H9 (cell line): ENCODE measurements around the gene CBX5. TPM values are rescaled to one million over a fixed set of nuclear protein-coding genes. Genes with fewer than 3 reads are reported as not detected.
A peak's percentile ranks its signal among the peaks of the same experiment; 100 is the strongest.

Experiments used
- DNase-seq: peaks from one replicate; pipeline ENCODE4 v3.0.0-alpha.2; 2017
- H2AFZ ChIP-seq: one replicate; pipeline ENCODE4 v1.6.1; 2013; ENCODE audit warnings: mild to moderate bottlenecking, low read length, control low read depth, moderate library complexity
- H2AK5ac ChIP-seq: 2 replicates; pipeline ENCODE4 v1.6.1; 2013; ENCODE audit warnings: low read length, control low read depth, mixed read lengths; ENCODE audit not compliant: insufficient read length
- H2BK120ac ChIP-seq: one replicate; pipeline ENCODE4 v1.6.1; 2013; ENCODE audit warnings: low read depth, mild to moderate bottlenecking, low read length, control low read depth, inconsistent platforms; ENCODE audit not compliant: poor library complexity, severe bottlenecking
- H2BK12ac ChIP-seq: 2 replicates; pipeline ENCODE4 v1.6.1; 2013; ENCODE audit warnings: low read length, control low read depth, mixed read lengths, low read depth; ENCODE audit not compliant: insufficient read length
- H2BK15ac ChIP-seq: 2 replicates; pipeline ENCODE4 v1.6.1; 2013; ENCODE audit warnings: low read depth, low read length, control low read depth
- H2BK20ac ChIP-seq: one replicate; pipeline ENCODE4 v1.6.1; 2013; ENCODE audit warnings: low read depth, mild to moderate bottlenecking, low read length, control low read depth, inconsistent platforms; ENCODE audit not compliant: poor library complexity, severe bottlenecking
- H2BK5ac ChIP-seq: 2 replicates; pipeline ENCODE4 v1.6.1; 2013; ENCODE audit warnings: low read length, control low read depth, mixed read lengths; ENCODE audit not compliant: insufficient read length
- H3K14ac ChIP-seq: 2 replicates; pipeline ENCODE4 v1.6.1; 2013; ENCODE audit warnings: low read length, control low read depth; ENCODE audit not compliant: insufficient read depth
- H3K18ac ChIP-seq: 2 replicates; pipeline ENCODE4 v1.6.1; 2013; ENCODE audit warnings: low read depth, mild to moderate bottlenecking, mixed read lengths, low read length, control low read depth; ENCODE audit not compliant: insufficient read length
- H3K23ac ChIP-seq: 2 replicates; pipeline ENCODE4 v1.6.1; 2013; ENCODE audit warnings: low read length, control low read depth, mixed read lengths, low read depth; ENCODE audit not compliant: insufficient read length
- H3K23me2 ChIP-seq: 2 replicates; pipeline ENCODE4 v1.6.1; 2013; ENCODE audit warnings: low read depth, mild to moderate bottlenecking, mixed read lengths, low read length, control low read depth; ENCODE audit not compliant: insufficient read length, poor library complexity, severe bottlenecking
- H3K27ac ChIP-seq: 2 replicates; pipeline ENCODE4 v1.5.1; 2013; ENCODE audit warnings: low read length, control low read depth, mixed read lengths, low read depth; ENCODE audit not compliant: insufficient read length
- H3K27me3 ChIP-seq: 2 replicates; pipeline ENCODE4 v1.6.1; 2013; ENCODE audit warnings: low read length, control low read depth, inconsistent platforms; ENCODE audit not compliant: insufficient read depth
- H3K4ac ChIP-seq: 2 replicates; pipeline ENCODE4 v1.6.1; 2013; ENCODE audit warnings: low read depth, mild to moderate bottlenecking, control low read depth, inconsistent platforms, low read length, moderate library complexity
- H3K4me1 ChIP-seq: 2 replicates; pipeline ENCODE4 v1.6.1; 2013; ENCODE audit warnings: low read length, control low read depth, inconsistent platforms; ENCODE audit not compliant: insufficient read depth
- H3K4me2 ChIP-seq: 2 replicates; pipeline ENCODE4 v1.6.1; 2013; ENCODE audit warnings: low read length, control low read depth, mixed read lengths; ENCODE audit not compliant: insufficient read length, insufficient read depth
- H3K56ac ChIP-seq: 2 replicates; pipeline ENCODE4 v1.6.1; 2013; ENCODE audit warnings: low read depth, mild to moderate bottlenecking, mixed read lengths, low read length, control low read depth; ENCODE audit not compliant: insufficient read length
- H3K79me1 ChIP-seq: 2 replicates; pipeline ENCODE4 v1.6.1; 2013; ENCODE audit warnings: low read depth, mild to moderate bottlenecking, moderate library complexity, low read length, control low read depth, inconsistent platforms; ENCODE audit not compliant: insufficient read depth, poor library complexity, severe bottlenecking
- H3K79me2 ChIP-seq: 2 replicates; pipeline ENCODE4 v1.6.1; 2013; ENCODE audit warnings: low read length, control low read depth, inconsistent platforms; ENCODE audit not compliant: insufficient read depth
- H3K9ac ChIP-seq: 2 replicates; pipeline ENCODE4 v1.6.1; 2013; ENCODE audit warnings: low read length, control low read depth, mixed read lengths; ENCODE audit not compliant: insufficient read length; ENCODE audit errors: extremely low read depth
- H3K9me3 ChIP-seq: one replicate; pipeline ENCODE4 v1.6.1; 2013; ENCODE audit warnings: low read depth, low read length, inconsistent platforms; ENCODE audit not compliant: control insufficient read depth
- H3T11ph ChIP-seq: one replicate; pipeline ENCODE4 v1.6.1; 2013; ENCODE audit warnings: mild to moderate bottlenecking, low read length, control low read depth, inconsistent platforms
- H4K20me1 ChIP-seq: one replicate; pipeline ENCODE4 v1.6.1; 2013; ENCODE audit not compliant: control insufficient read depth, insufficient read length, insufficient read depth
- H4K5ac ChIP-seq: 2 replicates; pipeline ENCODE4 v1.6.1; 2013; ENCODE audit warnings: low read depth, mild to moderate bottlenecking, mixed read lengths, low read length, control low read depth; ENCODE audit not compliant: insufficient read length
- H4K8ac ChIP-seq: replicated peaks from 2 replicates; pipeline ENCODE4 v1.6.1; 2013; ENCODE audit warnings: low read length, control low read depth, mixed read lengths, low read depth; ENCODE audit not compliant: insufficient read length
- H4K91ac ChIP-seq: 2 replicates; pipeline ENCODE4 v1.6.1; 2013; ENCODE audit warnings: low read depth, mild to moderate bottlenecking, moderate library complexity, mixed read lengths, low read length, control low read depth; ENCODE audit not compliant: insufficient read length
- H3K27ac Mint-ChIP-seq, 3 experiments: 2 replicates in 2 of 3; 3 replicates in 1 of 3; pipeline ENCODE4 v1.8.0; 2020 to 2021; ENCODE audit warnings: mixed read lengths in 3 of 3, mild to moderate bottlenecking in 1 of 3, moderate library complexity in 1 of 3
- H3K27me3 Mint-ChIP-seq: 2 replicates; pipeline ENCODE4 v1.8.0; 2021; ENCODE audit warnings: low read depth, mild to moderate bottlenecking, moderate library complexity, mixed read lengths
- H3K36me3 Mint-ChIP-seq, 3 experiments: 2 replicates in 2 of 3; 3 replicates in 1 of 3; pipeline ENCODE4 v1.8.0; 2020 to 2021; ENCODE audit warnings: low read depth in 3 of 3, mixed read lengths in 3 of 3; ENCODE audit not compliant: insufficient read depth in 1 of 3
- H3K4me1 Mint-ChIP-seq, 2 experiments: 2 replicates each; pipeline ENCODE4 v1.8.0; 2020; ENCODE audit warnings: mixed read lengths in 2 of 2
- H3K4me3 Mint-ChIP-seq, 2 experiments: 2 replicates in 1 of 2; 3 replicates in 1 of 2; pipeline ENCODE4 v1.8.0; 2020 to 2021; ENCODE audit warnings: mild to moderate bottlenecking in 2 of 2, mixed read lengths in 2 of 2, moderate library complexity in 1 of 2
- H3K9me3 Mint-ChIP-seq, 2 experiments: 2 replicates in 1 of 2; 3 replicates in 1 of 2; pipeline ENCODE4 v1.8.0; 2020; ENCODE audit warnings: mild to moderate bottlenecking in 2 of 2, mixed read lengths in 2 of 2, moderate library complexity in 1 of 2
- CTCF ChIP-seq: fragments of 200-600 bp; sonication (generic); conservative IDR thresholded peaks from 3 replicates; pipeline ENCODE4 v1.8.0; 2021; ENCODE audit warnings: antibody characterized with exemption, mild to moderate bottlenecking
- WGBS: extraction: QIAGEN DNeasy Blood & Tissue Kit; methylation state at CpG from one replicate; pipeline ENCODE4 v1.1.7; 2013; ENCODE audit warnings: missing lambda C conversion rate, low lambda C conversion rate, mixed read lengths; ENCODE audit not compliant: insufficient read length; ENCODE audit errors: extremely low coverage; 5-methylcytosine and 5-hydroxymethylcytosine counted together
- total RNA-seq: library from RNA; stranded (reverse); gene quantifications from 2 replicates; pipeline ENCODE4 v1.2.1, GENCODE V29; 2021

CBX5 gene
- total RNA-seq, 1 experiment from 2014 or later = 206 TPM

- H2BK15ac ChIP-seq = no peak overlapping the region
- H4K20me1 ChIP-seq = no peaks in the 10 kb centered on the region
- H3K4ac ChIP-seq = no peak overlapping the region
- no peak overlapping the region for H4K5ac ChIP-seq
- H3K9me3 ChIP-seq = no peaks in the 10 kb centered on the region
- no peak for DNase-seq
- H3K27me3 ChIP-seq = peaks cover 2% of the 10 kb centered on the region; the same call in 1 of the 2 replicates
- Mint-ChIP-seq H3K27ac (no peak overlapping the region), H3K4me3 (no peak overlapping the region), H3K36me3 (no peaks in the 10 kb centered on the region), H3K9me3 (peaks cover 0 to 8% of the 10 kb centered on the region in 2 experiments; a peak in 1 of 5 replicates), H3K4me1 (peaks cover 16 to 34% of the 10 kb centered on the region in 2 experiments), H3K27me3 (peaks cover 91% of the 10 kb centered on the region)
- H3K23me2 ChIP-seq = peaks cover 14% of the 10 kb centered on the region
- no peak overlapping the region for H3K56ac ChIP-seq
- H2AK5ac ChIP-seq = no peak overlapping the region
- no peak overlapping the region for H3K4me2 ChIP-seq
- H3K14ac ChIP-seq = no peak overlapping the region
- no peaks in the 10 kb centered on the region for H3K4me1 ChIP-seq
- H3K18ac ChIP-seq = no peak overlapping the region
- H2AFZ ChIP-seq = no peak overlapping the region
- H2BK5ac ChIP-seq = no peak overlapping the region
- peak; percentile 46; the same call in 2 of the 3 replicates for TF ChIP-seq CTCF
- no CpG with 5 or more reads among the region's 2 CpGs for WGBS
- H3T11ph ChIP-seq = no peak overlapping the region
- no peaks in the 10 kb centered on the region for H3K79me2 ChIP-seq
- no peak overlapping the region for H3K9ac ChIP-seq
- no peak overlapping the region for H3K23ac ChIP-seq
- no peak overlapping the region for H2BK20ac ChIP-seq
- H4K91ac ChIP-seq = no peak overlapping the region
- no peak overlapping the region for H3K27ac ChIP-seq
- H2BK120ac ChIP-seq = no peak overlapping the region
- no peaks in the 10 kb centered on the region for H3K79me1 ChIP-seq
- H4K8ac ChIP-seq = no peak overlapping the region
- H2BK12ac ChIP-seq = no peak overlapping the region
Measured at GRCh38 chr12:54213079-54213478, 66.8 kb downstream of the CBX5 start.
